Mammary epithelial cell (primary cell): Measurements from ENCODE around the gene KRT81.

ENCODE experiments used
- CTCF ChIP-seq, 2 donors: IDR thresholded peaks in 1 of 2; conservative IDR thresholded peaks in 1 of 2; 2 replicates each; pipeline ENCODE4 v1.5.1; 2011 to 2012; ENCODE audit warnings: inconsistent platforms in 2 of 2, low read length in 2 of 2, mild to moderate bottlenecking in 2 of 2, control low read depth in 1 of 2, low read depth in 1 of 2; ENCODE audit not compliant: insufficient read depth in 1 of 2; ENCODE audit errors: extremely low read depth in 1 of 2
- EZH2 ChIP-seq: IDR thresholded peaks from 2 replicates; pipeline ENCODE4 v1.6.1; 2012; ENCODE audit warnings: low read length, inconsistent platforms, borderline replicate concordance

GRCh38 chr12:52327052-52327829 lies 35.9 kb upstream of the KRT81 start:
- TF ChIP-seq CTCF (conservative IDR thresholded peaks at IDR 0.05 in 1 of 2, IDR thresholded peaks at IDR 0.05 in 1 of 2; ENCODE audit: extremely low read depth in 1 of 2, insufficient read depth in 1 of 2, low read depth in 1 of 2, low read length in 2 of 2) (peak; percentile 99 to 100), EZH2 (no peak)
